Femur (tissue), 1 donor: ENCODE measurements around the gene MIPEP.

Experiments
- DNase-seq: peaks from one replicate; pipeline ENCODE4 v3.0.0-alpha.2; 2017

The MIPEP gene

GRCh38 chr13:23849670-23850069 is 39.5 kb downstream of the MIPEP start:
- DNase-seq: no peak

- no peak for DNase-seq
These were observed 40.5 kb downstream of the MIPEP start for GRCh38 chr13:23848646-23849141.

GRCh38 chr13:23848019-23848418 is 41.2 kb downstream of the MIPEP start:
- DNase-seq: no peak

GRCh38 chr13:23847497-23847896 is 41.7 kb downstream of the MIPEP start:
- no peak for DNase-seq

GRCh38 chr13:23845105-23845725 is 44.0 kb downstream of the MIPEP start:
- no peak for DNase-seq

- DNase-seq: no peak
These were observed 45.1 kb downstream of the MIPEP start for GRCh38 chr13:23844132-23844531.

GRCh38 chr13:23843436-23843835 is 45.8 kb downstream of the MIPEP start:
- DNase-seq: no peak

GRCh38 chr13:23842406-23842805 is 46.8 kb downstream of the MIPEP start:
- DNase-seq: no peak

GRCh38 chr13:23833733-23834611 is 55.2 kb downstream of the MIPEP start:
- no peak for DNase-seq

GRCh38 chr13:23828866-23829265 is 60.3 kb downstream of the MIPEP start:
- DNase-seq: no peak

- no peak for DNase-seq
These were observed 61.1 kb downstream of the MIPEP start for GRCh38 chr13:23828086-23828485.

GRCh38 chr13:23825179-23825578 is 64.0 kb downstream of the MIPEP start:
- no peak for DNase-seq

- no peak for DNase-seq
These were observed 64.8 kb downstream of the MIPEP start for GRCh38 chr13:23824371-23824770.

- no peak for DNase-seq
These were observed 66.9 kb downstream of the MIPEP start for GRCh38 chr13:23822252-23822824.

- no peak for DNase-seq
These were observed 68.7 kb downstream of the MIPEP start for GRCh38 chr13:23820530-23820929.

- no peak for DNase-seq
These were observed 71.4 kb downstream of the MIPEP start for GRCh38 chr13:23817830-23818229.

GRCh38 chr13:23817136-23817535 is 72.1 kb downstream of the MIPEP start:
- no peak for DNase-seq

- DNase-seq: no peak
These were observed 75.6 kb downstream of the MIPEP start for GRCh38 chr13:23813635-23814034.

- no peak for DNase-seq
These were observed 77.7 kb downstream of the MIPEP start for GRCh38 chr13:23811366-23812062.

GRCh38 chr13:23810685-23811240 is 78.4 kb downstream of the MIPEP start:
- DNase-seq: no peak

GRCh38 chr13:23808803-23809202 is 80.4 kb downstream of the MIPEP start:
- DNase-seq: no peak

GRCh38 chr13:23806874-23807526 is 82.2 kb downstream of the MIPEP start:
- DNase-seq: no peak
